K562 (cell line): Measurements from ENCODE around the gene VPS11. TPM values are rescaled to one million over a fixed set of nuclear protein-coding genes. Genes with fewer than 3 reads are reported as not detected.

Experiments
- GATAD2B ChIP-seq: fragments of 450-650 bp; IDR thresholded peaks from 2 replicates; pipeline ENCODE4 v1.6.1; 2017; ENCODE audit warnings: mild to moderate bottlenecking, borderline replicate concordance
- IFI16 ChIP-seq: fragments of 250-450 bp; sonication (Bioruptor Pico); IDR thresholded peaks from 2 replicates; pipeline ENCODE4 v2.1.2; 2022; ENCODE audit warnings: mild to moderate bottlenecking, inconsistent platforms
- KDM5B ChIP-seq: fragments of 200-600 bp; sonication (generic); IDR thresholded peaks from 2 replicates; pipeline ENCODE4 v1.6.1; 2012; ENCODE audit warnings: low read depth, mild to moderate bottlenecking, moderate library complexity, low read length, control low read depth, inconsistent platforms; ENCODE audit not compliant: insufficient replicate concordance
- RAD21 ChIP-seq, 2 experiments: fragments of 250-450 bp in 1 of 2; fragments of 450-650 bp in 1 of 2; sonication (Bioruptor Pico) in 1 of 2; formaldehyde crosslinking in 1 of 2; IDR thresholded peaks in 1 of 2; conservative IDR thresholded peaks in 1 of 2; 2 replicates each; pipeline versions ENCODE4 v1.4.0 to v1.8.0; 2020 to 2022; ENCODE audit warnings: mild to moderate bottlenecking in 2 of 2, moderate library complexity in 1 of 2
- STAT5B ChIP-seq: fragments of 250-450 bp; sonication (Bioruptor Pico); IDR thresholded peaks from 2 replicates; pipeline ENCODE4 v1.8.0; 2021; ENCODE audit warnings: mild to moderate bottlenecking, inconsistent platforms
- TAF9B ChIP-seq: fragments of 450-650 bp; IDR thresholded peaks from 2 replicates; pipeline ENCODE4 v1.6.1; 2018; ENCODE audit warnings: mild to moderate bottlenecking; ENCODE audit not compliant: partially characterized antibody
- TGIF2 ChIP-seq: sonication (generic); formaldehyde crosslinking; IDR thresholded peaks from 2 replicates; pipeline ENCODE4 v1.8.1; 2022; ENCODE audit warnings: mild to moderate bottlenecking, missing genetic modification reagents, moderate library complexity
- U2AF2 ChIP-seq: fragments of 200-400 bp; formaldehyde crosslinking; optimal IDR thresholded peaks from 2 replicates; pipeline ENCODE3; 2017; ENCODE audit warnings: low read depth, mild to moderate bottlenecking, low read length
- YBX1 ChIP-seq: fragments of 450-650 bp; IDR thresholded peaks from 2 replicates; pipeline ENCODE4 v1.7.1; 2016; ENCODE audit warnings: mild to moderate bottlenecking
- ZNF282 ChIP-seq: sonication (generic); formaldehyde crosslinking; IDR thresholded peaks from 2 replicates; pipeline ENCODE4 v1.8.1; 2023; ENCODE audit warnings: missing genetic modification reagents
- ZNF586 ChIP-seq: fragments of 450-650 bp; formaldehyde crosslinking; conservative IDR thresholded peaks from 2 replicates; pipeline ENCODE4 v1.4.0; 2020; ENCODE audit warnings: mild to moderate bottlenecking, moderate library complexity
- ZNF639 ChIP-seq, 2 experiments: fragments of 200-800 bp in 1 of 2; sonication (Bioruptor generic) in 1 of 2; sonication (generic) in 1 of 2; formaldehyde crosslinking in 1 of 2; IDR thresholded peaks in 1 of 2; conservative IDR thresholded peaks in 1 of 2; 2 replicates each; pipeline versions ENCODE4 v1.5.0 to v1.6.1; 2016 to 2020; ENCODE audit warnings: missing compliant biosample characterization in 1 of 2, missing genetic modification characterization in 1 of 2, missing genetic modification reagents in 1 of 2
- ZNF740 ChIP-seq, 3 experiments: fragments of 200-800 bp in 1 of 3; sonication (Bioruptor generic) in 1 of 3; sonication (generic) in 1 of 3; formaldehyde crosslinking in 1 of 3; IDR thresholded peaks; 2 replicates each; pipeline versions ENCODE4 v1.6.1 to v1.8.0; 2016 to 2022; ENCODE audit warnings: mild to moderate bottlenecking in 2 of 3, missing compliant biosample characterization in 2 of 3, missing genetic modification characterization in 2 of 3, missing genetic modification reagents in 1 of 3
- polyA plus RNA-seq, 8 experiments: library from polyadenylated mRNA; depleted of rRNA in 4 of 8; stranded (reverse) in 5 of 8; unstranded in 3 of 8; fragments of >200 nt; fragmentation: Nextera tagmentation in 2 of 8; fragmentation: Illumina TruSeq in 1 of 8; extraction: Ambion mirVana in 2 of 8; extraction: Trizol in 1 of 8; gene quantifications; 2 replicates each; pipeline versions ENCODE4 v1.2.1 to v1.2.3, GENCODE V29; 2011 to 2014; ENCODE audit warnings: inconsistent platforms in 1 of 8, missing spikeins in 1 of 8
- total RNA-seq, 7 experiments: library from RNA; depleted of rRNA in 6 of 7; stranded (reverse); fragments of >200 nt in 6 of 7; fragmentation: Illumina TruSeq in 2 of 7; extraction: Trizol in 2 of 7; gene quantifications; 2 replicates each; pipeline versions ENCODE4 v1.2.1 to v1.2.3, GENCODE V29; 2011 to 2021; ENCODE audit warnings: low replicate concordance in 1 of 7
- TF ChIP-seq, protein P1 (sequence below): fragments of 250-450 bp; sonication (Bioruptor Pico); IDR thresholded peaks from 2 replicates; pipeline ENCODE4 v1.8.0; 2022; ENCODE audit warnings: moderate library complexity, mild to moderate bottlenecking, inconsistent platforms
- TF ChIP-seq, protein P2 (sequence below): sonication (generic); formaldehyde crosslinking; IDR thresholded peaks from 2 replicates; pipeline ENCODE4 v1.9.0; 2022; ENCODE audit warnings: mild to moderate bottlenecking, missing genetic modification reagents
- TF ChIP-seq, protein P3 (sequence below): fragments of 250-450 bp; sonication (Bioruptor Pico); IDR thresholded peaks from 2 replicates; pipeline ENCODE4 v1.4.0; 2020; ENCODE audit warnings: mild to moderate bottlenecking, moderate library complexity

Gene VPS11
- total and polyA plus RNA-seq, 9 of the 15 experiments (the other 6 are each of a cell fraction or from before 2014, with no cell fraction given): 14.1 to 35.5 (median 27.5) TPM

GRCh38 chr11:119101759-119102423 is 34.3 kb downstream of the VPS11 start, which contains the start of gene DPAGT1 (continued):
- TF ChIP-seq, protein P1, sequence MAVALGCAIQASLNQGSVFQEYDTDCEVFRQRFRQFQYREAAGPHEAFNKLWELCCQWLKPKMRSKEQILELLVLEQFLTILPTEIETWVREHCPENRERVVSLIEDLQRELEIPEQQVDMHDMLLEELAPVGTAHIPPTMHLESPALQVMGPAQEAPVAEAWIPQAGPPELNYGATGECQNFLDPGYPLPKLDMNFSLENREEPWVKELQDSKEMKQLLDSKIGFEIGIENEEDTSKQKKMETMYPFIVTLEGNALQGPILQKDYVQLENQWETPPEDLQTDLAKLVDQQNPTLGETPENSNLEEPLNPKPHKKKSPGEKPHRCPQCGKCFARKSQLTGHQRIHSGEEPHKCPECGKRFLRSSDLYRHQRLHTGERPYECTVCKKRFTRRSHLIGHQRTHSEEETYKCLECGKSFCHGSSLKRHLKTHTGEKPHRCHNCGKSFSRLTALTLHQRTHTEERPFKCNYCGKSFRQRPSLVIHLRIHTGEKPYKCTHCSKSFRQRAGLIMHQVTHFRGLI (CRISPR knock-in tag): peak; percentile 76
- TF ChIP-seq ZNF282 (CRISPR knock-in tag): no peak
- TF ChIP-seq STAT5B (CRISPR knock-in tag): no peak
- TF ChIP-seq YBX1: no peak
- TF ChIP-seq ZNF586 (CRISPR knock-in tag): no peak
- peak; percentile 70 for TF ChIP-seq KDM5B
- no peak for TF ChIP-seq ZNF740 (CRISPR knock-in tag; IDR thresholded peaks at IDR 0.05)
- TF ChIP-seq ZNF740 (tag; IDR thresholded peaks at IDR 0.05): no peak
- no peak for TF ChIP-seq U2AF2
- peak in 1 of 2 experiments; percentile 80; a peak in 1 of 4 replicates for TF ChIP-seq ZNF639 (CRISPR knock-in tag; conservative IDR thresholded peaks at IDR 0.05 in 1 of 2, IDR thresholded peaks at IDR 0.05 in 1 of 2)
- TF ChIP-seq, protein P2, sequence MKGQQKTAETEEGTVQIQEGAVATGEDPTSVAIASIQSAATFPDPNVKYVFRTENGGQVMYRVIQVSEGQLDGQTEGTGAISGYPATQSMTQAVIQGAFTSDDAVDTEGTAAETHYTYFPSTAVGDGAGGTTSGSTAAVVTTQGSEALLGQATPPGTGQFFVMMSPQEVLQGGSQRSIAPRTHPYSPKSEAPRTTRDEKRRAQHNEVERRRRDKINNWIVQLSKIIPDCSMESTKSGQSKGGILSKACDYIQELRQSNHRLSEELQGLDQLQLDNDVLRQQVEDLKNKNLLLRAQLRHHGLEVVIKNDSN (CRISPR knock-in tag): peak; percentile 93
- no peak for TF ChIP-seq RAD21 (CRISPR knock-in tag; conservative IDR thresholded peaks at IDR 0.05 in 1 of 2, IDR thresholded peaks at IDR 0.05 in 1 of 2)
- 0 out of 2 replicates have a peak, but pooled peaks have one; percentile 14 for TF ChIP-seq IFI16 (CRISPR knock-in tag)
- TF ChIP-seq TGIF2 (CRISPR knock-in tag): peak; percentile 86; the same call in 1 of the 2 replicates
- TF ChIP-seq GATAD2B: no peak; the same call in 1 of the 2 replicates
- TF ChIP-seq TAF9B: peak; percentile 56
- TF ChIP-seq, protein P3, sequence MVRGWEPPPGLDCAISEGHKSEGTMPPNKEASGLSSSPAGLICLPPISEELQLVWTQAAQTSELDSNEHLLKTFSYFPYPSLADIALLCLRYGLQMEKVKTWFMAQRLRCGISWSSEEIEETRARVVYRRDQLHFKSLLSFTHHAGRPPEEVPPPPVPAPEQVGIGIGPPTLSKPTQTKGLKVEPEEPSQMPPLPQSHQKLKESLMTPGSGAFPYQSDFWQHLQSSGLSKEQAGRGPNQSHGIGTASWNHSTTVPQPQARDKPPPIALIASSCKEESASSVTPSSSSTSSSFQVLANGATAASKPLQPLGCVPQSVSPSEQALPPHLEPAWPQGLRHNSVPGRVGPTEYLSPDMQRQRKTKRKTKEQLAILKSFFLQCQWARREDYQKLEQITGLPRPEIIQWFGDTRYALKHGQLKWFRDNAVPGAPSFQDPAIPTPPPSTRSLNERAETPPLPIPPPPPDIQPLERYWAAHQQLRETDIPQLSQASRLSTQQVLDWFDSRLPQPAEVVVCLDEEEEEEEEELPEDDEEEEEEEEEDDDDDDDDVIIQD: no peak
